Activated naive CD4-positive, alpha-beta T cell treated with anti-CD3 and anti-CD28 coated beads, Interleukin-2, amount 10 ng/mL, durations not matched to agents 7 days and 5 days (primary cell): ENCODE measurements around the gene DCXR.

ENCODE experiments used
- CTCF ChIA-PET: fragments of 350-600 bp; sonication (Branson Sonifier 250); formaldehyde crosslinking; loops from one replicate; lab custom pipeline; 2021; ENCODE audit warnings: antibody characterized with exemption; lab: Charles Lee
- DNase-seq: peaks from one replicate; pipeline ENCODE4 v3.0.0-alpha.2; 2020
- H3K27ac Mint-ChIP-seq: one replicate; pipeline ENCODE4 v1.8.0; 2021; ENCODE audit warnings: mild to moderate bottlenecking, moderate library complexity, mixed read lengths
- H3K27me3 Mint-ChIP-seq: one replicate; pipeline ENCODE4 v1.8.0; 2021; ENCODE audit warnings: mild to moderate bottlenecking, mixed read lengths
- H3K36me3 Mint-ChIP-seq: one replicate; pipeline ENCODE4 v1.8.0; 2021; ENCODE audit warnings: mixed read lengths
- H3K4me1 Mint-ChIP-seq: one replicate; pipeline ENCODE4 v1.8.0; 2021; ENCODE audit warnings: mixed read lengths
- H3K4me3 Mint-ChIP-seq: one replicate; pipeline ENCODE4 v1.8.0; 2021; ENCODE audit warnings: mild to moderate bottlenecking, moderate library complexity, mixed read lengths
- H3K9me3 Mint-ChIP-seq: one replicate; pipeline ENCODE4 v1.8.0; 2021; ENCODE audit warnings: mixed read lengths

DCXR gene

GRCh38 chr17:82031885-82032627, 5.4 kb downstream of the DCXR start:
- no peak overlapping the region for H3K27ac Mint-ChIP-seq
- peak; percentile 71 for DNase-seq
- peaks cover 26% of the 10 kb centered on the region for H3K4me1 Mint-ChIP-seq
- H3K9me3 Mint-ChIP-seq, result no peaks in the 10 kb centered on the region
- CTCF ChIA-PET, result interaction anchor here (0.7 to 1.6 kb wide), 3 partner anchors 18 to 122 kb away, joined by 3 to 5 read pairs (median 4); no protein-coding TSS in a partner anchor
- peaks cover 14% of the 10 kb centered on the region for H3K27me3 Mint-ChIP-seq
- peaks cover 15% of the 10 kb centered on the region for H3K36me3 Mint-ChIP-seq
- H3K4me3 Mint-ChIP-seq, result peak overlapping the region; percentile 45

DNA sequence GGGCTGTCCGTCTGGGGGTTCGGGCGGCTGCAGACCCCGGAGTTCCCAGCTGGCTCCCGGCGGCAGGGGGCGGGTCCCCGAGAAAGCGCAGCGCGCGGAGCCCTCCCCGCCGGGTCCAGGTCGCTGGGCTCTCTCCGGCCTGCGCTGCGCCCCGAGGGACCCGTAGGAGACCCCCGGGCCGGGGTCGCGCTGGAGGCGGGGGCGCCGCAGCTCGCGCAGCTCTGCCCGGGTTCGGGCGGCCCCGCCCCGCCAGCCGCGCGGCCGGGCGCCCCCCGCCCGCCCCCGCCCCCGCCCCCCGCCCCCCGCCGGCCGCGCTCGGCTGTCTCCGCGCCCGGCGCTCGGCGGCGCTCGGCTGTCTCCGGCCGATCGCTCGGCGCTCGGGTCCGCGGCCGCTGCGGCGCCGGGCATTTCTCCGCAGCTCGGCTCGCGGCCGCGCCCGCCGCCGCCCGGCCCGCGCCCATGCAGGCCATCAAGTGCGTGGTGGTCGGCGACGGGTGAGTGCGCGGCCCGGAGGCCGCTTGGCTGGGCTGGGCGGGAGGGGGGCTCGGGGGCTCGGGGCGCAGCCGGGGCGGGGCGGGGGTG, 6.1 kb downstream of the DCXR start, which contains the start of gene RAC3:
RAC3 (plus strand) TSS at position 376 of the 582 bp plus-strand sequence; CDS start at position 460, 84 bp downstream.
- DNase-seq, result no peak
- Mint-ChIP-seq H3K9me3 (no peaks in the 10 kb centered on the region), H3K4me3 (peak within 1 kb of the TSS; percentile 78), H3K27me3 (peaks cover 14% of the 10 kb centered on the region), H3K4me1 (peaks cover 28% of the 10 kb centered on the region), H3K36me3 (peaks cover 15% of the 10 kb centered on the region), H3K27ac (peak within 1 kb of the TSS; percentile 76)
- CTCF ChIA-PET, result interaction anchor here (0.7 to 2.5 kb wide), 4 partner anchors 19 to 125 kb away, joined by 3 to 12 read pairs (median 4); no protein-coding TSS in a partner anchor

DNA sequence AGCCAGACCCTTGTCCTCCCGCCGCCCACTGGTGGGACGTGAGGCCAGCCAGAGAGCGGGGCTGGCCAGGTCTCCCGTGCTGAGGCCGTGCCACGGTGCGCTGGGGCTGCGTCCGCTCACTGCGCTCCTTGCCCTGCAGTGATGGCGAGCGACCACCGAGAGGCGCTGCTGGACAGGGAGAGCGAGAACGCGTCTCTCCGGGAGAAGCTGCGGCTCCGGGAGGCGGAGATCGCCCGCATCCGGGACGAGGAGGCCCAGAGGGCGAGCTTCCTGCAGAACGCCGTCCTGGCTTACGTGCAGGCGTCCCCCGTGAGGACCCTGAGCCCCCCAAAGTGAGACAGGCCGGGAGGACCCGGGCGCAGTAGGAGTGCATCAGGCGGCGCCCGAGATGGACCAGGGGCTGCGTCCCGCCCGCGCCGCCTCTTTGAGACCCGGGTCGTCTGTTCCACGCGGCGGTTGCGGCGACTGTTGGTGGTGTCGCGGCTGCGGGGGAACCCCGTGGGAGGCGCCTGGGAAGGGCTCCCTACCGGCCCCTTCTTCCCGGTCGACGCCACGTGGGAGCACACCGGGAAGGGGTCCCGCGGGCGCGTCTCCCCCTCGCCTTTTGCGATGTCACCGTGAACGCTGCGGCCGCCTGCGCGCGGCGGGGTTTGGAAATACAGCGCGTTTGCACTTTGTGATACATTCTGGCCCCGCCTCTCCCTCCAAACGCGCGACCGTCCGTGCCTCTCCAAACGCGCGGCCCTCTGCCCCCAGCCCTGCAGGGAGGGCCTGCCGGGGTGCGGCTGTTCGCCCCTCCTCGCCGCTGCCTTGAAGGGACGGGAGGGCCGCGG, 6.8 kb downstream of the DCXR start:
- Mint-ChIP-seq H3K4me1 (peaks cover 27% of the 10 kb centered on the region), H3K27ac (peak overlapping the region; percentile 76), H3K36me3 (peaks cover 15% of the 10 kb centered on the region), H3K27me3 (peaks cover 14% of the 10 kb centered on the region), H3K4me3 (peak overlapping the region; percentile 78), H3K9me3 (no peaks in the 10 kb centered on the region)
- DNase-seq, result peak; percentile 90
- CTCF ChIA-PET, result interaction anchor here (0.6 to 2.5 kb wide), 18 partner anchors 8 to 319 kb away, joined by 3 to 16 read pairs (median 4); partner anchors contain the start of gene CENPX

- Mint-ChIP-seq H3K4me3 (peak overlapping the region; percentile 48), H3K27me3 (peaks cover 14% of the 10 kb centered on the region), H3K36me3 (peaks cover 14% of the 10 kb centered on the region), H3K27ac (no peak overlapping the region), H3K9me3 (no peaks in the 10 kb centered on the region), H3K4me1 (peaks cover 25% of the 10 kb centered on the region)
- CTCF ChIA-PET, result interaction anchor here (0.8 to 2.5 kb wide), 12 partner anchors 8 to 320 kb away, joined by 3 to 16 read pairs (median 4); partner anchors contain the start of gene CENPX
- DNase-seq, result no peak
Measured at GRCh38 chr17:82029990-82030469, 7.5 kb downstream of the DCXR start.

DNA sequence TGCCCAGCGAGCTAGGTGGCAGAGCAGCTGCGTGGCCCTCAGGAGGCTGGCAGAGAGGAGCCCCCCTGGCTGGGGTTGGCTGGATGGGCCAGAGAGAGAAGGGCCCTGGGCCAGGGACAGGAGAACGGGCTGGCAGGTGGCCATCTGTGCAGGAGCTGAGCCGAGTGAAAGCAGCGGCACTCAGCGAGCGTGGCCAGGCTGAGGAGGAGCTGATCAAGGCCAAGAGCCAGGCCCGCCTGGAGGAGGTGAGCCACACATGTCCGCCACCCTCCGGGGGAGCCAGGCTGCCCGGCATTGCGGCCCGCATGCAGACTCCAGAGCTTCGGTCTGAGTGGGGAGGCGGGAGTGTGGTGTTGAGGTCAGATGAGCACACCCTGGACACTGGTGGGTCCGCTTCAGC, 8.1 kb downstream of the DCXR start:
- Mint-ChIP-seq H3K4me1 (peaks cover 26% of the 10 kb centered on the region), H3K9me3 (no peaks in the 10 kb centered on the region), H3K27ac (no peak overlapping the region), H3K36me3 (peaks cover 14% of the 10 kb centered on the region), H3K27me3 (peaks cover 14% of the 10 kb centered on the region), H3K4me3 (peak overlapping the region; percentile 48)
- no peak for DNase-seq
- CTCF ChIA-PET, result interaction anchor here (1.3 to 2.5 kb wide), 5 partner anchors 9 to 209 kb away, joined by 6 to 16 read pairs (median 10); no protein-coding TSS in a partner anchor

DNA sequence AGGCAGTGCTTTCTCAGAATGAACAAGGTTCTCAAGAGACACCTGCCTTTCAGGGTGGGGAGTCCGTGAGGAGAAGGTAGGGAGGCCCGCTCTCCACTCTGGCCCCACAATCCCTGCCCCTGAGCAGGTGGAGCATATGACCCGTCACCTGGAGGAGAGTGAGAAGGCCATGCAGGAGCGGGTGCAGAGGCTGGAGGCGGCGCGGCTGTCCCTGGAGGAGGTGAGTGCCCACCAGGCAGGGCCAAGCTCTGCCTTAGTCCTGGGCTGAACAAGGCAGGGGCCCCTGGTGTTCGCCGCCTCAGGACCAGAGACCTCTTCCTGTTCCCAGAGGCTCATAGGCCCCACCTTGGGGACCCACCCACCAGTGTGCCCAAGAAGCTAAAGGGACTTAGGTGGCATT, 8.5 kb downstream of the DCXR start:
- H3K36me3 Mint-ChIP-seq, result peaks cover 14% of the 10 kb centered on the region
- H3K4me1 Mint-ChIP-seq, result peaks cover 30% of the 10 kb centered on the region
- peaks cover 14% of the 10 kb centered on the region for H3K27me3 Mint-ChIP-seq
- no peak overlapping the region for H3K27ac Mint-ChIP-seq
- H3K9me3 Mint-ChIP-seq, result no peaks in the 10 kb centered on the region
- H3K4me3 Mint-ChIP-seq, result peak overlapping the region; percentile 18
- no peak for DNase-seq
- CTCF ChIA-PET, result interaction anchor here (1.3 to 2.5 kb wide), 4 partner anchors 9 to 128 kb away, joined by 6 to 16 read pairs (median 11); no protein-coding TSS in a partner anchor

DNA sequence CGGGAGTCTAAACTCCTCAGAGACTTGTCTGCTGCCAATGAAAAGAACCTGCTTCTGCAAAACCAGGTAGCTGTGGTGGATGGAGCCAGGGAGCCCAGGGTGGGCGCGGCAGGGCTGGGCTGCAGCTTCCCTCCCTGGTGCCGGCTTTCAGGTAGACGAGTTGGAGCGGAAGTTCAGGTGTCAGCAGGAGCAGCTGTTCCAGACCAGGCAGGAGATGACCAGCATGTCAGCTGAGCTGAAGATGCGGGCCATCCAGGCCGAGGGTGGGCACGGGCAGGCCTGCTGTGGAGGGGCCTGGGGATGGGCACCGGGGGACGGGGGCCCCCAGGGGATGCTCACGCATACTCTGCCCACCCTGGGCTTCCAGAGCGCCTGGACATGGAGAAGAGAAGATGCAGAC, 9.3 kb downstream of the DCXR start:
- Mint-ChIP-seq H3K4me3 (no peak overlapping the region), H3K36me3 (peaks cover 14% of the 10 kb centered on the region), H3K9me3 (no peaks in the 10 kb centered on the region), H3K27me3 (peaks cover 12% of the 10 kb centered on the region), H3K4me1 (peaks cover 33% of the 10 kb centered on the region), H3K27ac (no peak overlapping the region)
- CTCF ChIA-PET, result interaction anchor here (2.1 kb wide), 1 partner anchor 9 kb away, joined by 7 read pairs; the partner anchor contains the start of gene DCXR
- DNase-seq, result no peak

DNA sequence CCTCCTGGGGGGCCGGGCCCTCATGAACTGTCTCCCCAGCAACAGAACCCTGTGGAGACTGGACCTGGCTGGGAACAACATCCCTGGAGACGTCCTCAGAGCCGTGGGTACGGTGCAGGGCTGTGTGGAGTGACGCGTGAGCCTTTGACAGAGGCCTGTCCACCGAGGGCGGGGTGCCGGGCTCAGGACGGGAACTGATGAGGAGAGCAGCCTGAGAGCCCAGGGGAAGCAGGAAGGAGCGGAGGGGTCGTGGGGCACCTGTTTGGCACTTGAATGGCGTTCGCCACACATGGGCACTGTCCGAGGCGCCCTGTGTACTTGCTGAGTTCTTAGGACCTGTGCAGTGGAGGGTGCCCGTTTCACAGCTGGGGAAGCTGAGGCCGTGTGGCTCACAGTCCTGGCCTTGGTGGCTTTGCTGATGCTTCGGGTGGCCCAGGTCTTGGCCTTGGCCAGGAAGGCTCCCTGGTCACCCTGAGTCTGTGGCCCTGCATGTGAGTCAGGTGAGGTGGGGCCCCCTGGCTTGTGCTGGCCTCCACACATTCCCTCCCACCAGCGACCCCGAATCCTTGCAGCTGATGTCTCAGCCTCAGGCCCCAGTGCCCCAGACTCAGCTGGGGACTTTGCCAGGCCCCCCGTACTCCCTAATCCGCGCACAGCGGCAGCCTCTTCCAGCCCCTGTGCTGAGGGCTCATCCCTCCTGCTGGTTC, 11.9 kb downstream of the DCXR start:
- no peak overlapping the region for H3K27ac Mint-ChIP-seq
- H3K4me1 Mint-ChIP-seq, result peaks cover 47% of the 10 kb centered on the region
- DNase-seq, result no peak
- no peaks in the 10 kb centered on the region for H3K27me3 Mint-ChIP-seq
- no peaks in the 10 kb centered on the region for H3K9me3 Mint-ChIP-seq
- peak overlapping the region; percentile 15 for H3K4me3 Mint-ChIP-seq
- CTCF ChIA-PET, result interaction anchor here (1.7 kb wide), 1 partner anchor 66 kb away, joined by 8 read pairs; no protein-coding TSS in a partner anchor
- H3K36me3 Mint-ChIP-seq, result peaks cover 15% of the 10 kb centered on the region

- CTCF ChIA-PET, result no interaction called here
- H3K36me3 Mint-ChIP-seq, result peaks cover 15% of the 10 kb centered on the region
- H3K27ac Mint-ChIP-seq, result no peak overlapping the region
- H3K4me1 Mint-ChIP-seq, result peaks cover 50% of the 10 kb centered on the region
- no peak overlapping the region for H3K4me3 Mint-ChIP-seq
- no peaks in the 10 kb centered on the region for H3K9me3 Mint-ChIP-seq
- DNase-seq, result no peak
- no peaks in the 10 kb centered on the region for H3K27me3 Mint-ChIP-seq
Measured at GRCh38 chr17:82024859-82025258, 12.6 kb downstream of the DCXR start.

- DNase-seq, result peak; percentile 47
- Mint-ChIP-seq H3K9me3 (no peaks in the 10 kb centered on the region), H3K36me3 (peaks cover 12% of the 10 kb centered on the region), H3K4me1 (peaks cover 46% of the 10 kb centered on the region), H3K4me3 (peak overlapping the region; percentile 83), H3K27me3 (no peaks in the 10 kb centered on the region), H3K27ac (no peak overlapping the region)
- CTCF ChIA-PET, result interaction anchor here (0.9 to 6.0 kb wide), 4 partner anchors 14 to 242 kb away, joined by 3 to 103 read pairs (median 4); partner anchors contain the start of genes DCXR and NOTUM
Measured at GRCh38 chr17:82023447-82024241, 13.9 kb downstream of the DCXR start.

GRCh38 chr17:82022981-82023446, 14.5 kb downstream of the DCXR start, which contains the start of gene LRRC45:
Gene LRRC45 (plus strand): TSS chr17:82023305. CDS start chr17:82023644, 339 bp downstream.
- CTCF ChIA-PET, result interaction anchor here (0.9 to 6.0 kb wide), 7 partner anchors 7 to 242 kb away, joined by 3 to 103 read pairs (median 6); partner anchors contain the start of genes DCXR and NOTUM
- peak within 1 kb of the TSS; percentile 83 for H3K4me3 Mint-ChIP-seq
- no peaks in the 10 kb centered on the region for H3K9me3 Mint-ChIP-seq
- H3K27me3 Mint-ChIP-seq, result no peaks in the 10 kb centered on the region
- H3K36me3 Mint-ChIP-seq, result peaks cover 13% of the 10 kb centered on the region
- peak; percentile 100 for DNase-seq
- peak within 1 kb of the TSS; percentile 81 for H3K27ac Mint-ChIP-seq
- peaks cover 49% of the 10 kb centered on the region for H3K4me1 Mint-ChIP-seq
